ENCODE data around the gene CFAP99.

- TF ChIP-seq CTCF (IDR thresholded peaks at IDR 0.05) = no peak
- no peak for TF ChIP-seq POLR2A (IDR thresholded peaks at IDR 0.05)
These were observed 10.8 kb upstream of the CFAP99 start for GRCh38 chr4:2407991-2408342.
